ENCODE results near the gene NUP210.

Gene NUP210

GRCh38 chr3:13317596-13318320, 102.4 kb downstream of the NUP210 start:
- no peak for DNase-seq

- no peak for DNase-seq
Observed at GRCh38 chr3:13316603-13317002, 103.5 kb downstream of the NUP210 start.

GRCh38 chr3:13314877-13315276, 105.2 kb downstream of the NUP210 start:
- no peak for DNase-seq

GRCh38 chr3:13313813-13314212, 106.3 kb downstream of the NUP210 start:
- DNase-seq: no peak

- DNase-seq: no peak
Observed at GRCh38 chr3:13309004-13309403, 111.1 kb downstream of the NUP210 start.

GRCh38 chr3:13308380-13308801, 111.7 kb downstream of the NUP210 start:
- peak; percentile 36 for DNase-seq

- no peak for DNase-seq
Observed at GRCh38 chr3:13307041-13307440, 113.1 kb downstream of the NUP210 start.

GRCh38 chr3:13305623-13306022, 114.5 kb downstream of the NUP210 start:
- no peak for DNase-seq

- no peak for DNase-seq
Observed at GRCh38 chr3:13303410-13303809, 116.7 kb downstream of the NUP210 start.

- no peak for DNase-seq
Observed at GRCh38 chr3:13301286-13301987, 118.7 kb downstream of the NUP210 start.

- DNase-seq: no peak
Observed at GRCh38 chr3:13300546-13301285, 119.4 kb downstream of the NUP210 start.

GRCh38 chr3:13299531-13300155, 120.5 kb downstream of the NUP210 start:
- no peak for DNase-seq

GRCh38 chr3:13296662-13297061, 123.5 kb downstream of the NUP210 start:
- peak; percentile 53 for DNase-seq

- no peak for DNase-seq
Observed at GRCh38 chr3:13294442-13295351, 125.4 kb downstream of the NUP210 start.

- no peak for DNase-seq
Observed at GRCh38 chr3:13292375-13292774, 127.7 kb downstream of the NUP210 start.

GRCh38 chr3:13290941-13291340, 129.2 kb downstream of the NUP210 start:
- DNase-seq: no peak

GRCh38 chr3:13289771-13290285, 130.3 kb downstream of the NUP210 start:
- DNase-seq: no peak

GRCh38 chr3:13288732-13289718, 131.1 kb downstream of the NUP210 start:
- DNase-seq: peak; percentile 83

- no peak for DNase-seq
Observed at GRCh38 chr3:13287833-13288232, 132.3 kb downstream of the NUP210 start.

GRCh38 chr3:13286873-13287272, 133.2 kb downstream of the NUP210 start:
- no peak for DNase-seq

All from NCI-H2029 (cell line).